ENCODE data around the gene DLGAP4.
A peak's percentile ranks its signal among the peaks of the same experiment; 100 is the strongest.

DNA sequence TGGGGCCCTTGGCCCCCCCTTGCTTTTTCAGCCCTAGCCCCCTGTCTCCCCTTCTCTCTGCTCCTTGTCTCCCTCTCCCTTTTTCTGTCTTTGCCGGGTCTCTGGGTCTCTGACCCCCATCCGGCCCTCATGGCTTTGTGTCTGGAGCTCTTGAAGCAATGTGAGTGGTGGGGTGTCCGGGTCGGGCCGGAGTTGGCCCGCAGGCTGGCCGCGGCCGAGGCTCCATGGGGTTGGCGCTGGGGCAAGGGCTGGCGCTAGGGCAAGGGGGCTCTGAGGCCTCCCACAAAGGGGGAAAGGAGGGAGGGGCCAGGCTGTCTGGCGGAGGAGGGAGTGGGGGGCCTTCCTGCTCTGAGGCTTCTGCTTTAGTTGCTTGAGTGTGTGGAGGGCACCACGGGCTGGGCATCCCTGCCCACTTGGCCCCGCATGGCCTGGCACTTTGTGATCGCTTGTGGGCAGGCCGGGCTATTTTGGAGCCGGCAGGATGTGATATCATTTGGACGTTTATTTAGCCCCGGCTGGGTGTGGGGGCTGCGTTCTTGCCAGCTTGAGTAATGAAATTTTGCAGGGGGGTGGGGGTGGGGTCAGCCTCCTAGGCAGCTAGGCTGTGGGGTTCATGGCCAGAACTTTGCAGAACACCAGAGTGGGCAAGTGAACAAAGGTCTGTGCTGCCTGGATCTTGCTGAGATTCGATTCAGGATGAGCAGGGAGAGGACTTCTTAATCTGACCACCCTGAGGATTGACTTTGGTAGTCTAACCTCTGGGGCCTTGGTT, 156.5 kb downstream of the DLGAP4 start:
- TF ChIP-seq EP300 (IDR thresholded peaks at IDR 0.05; ENCODE audit: borderline replicate concordance in 1 of 2, control insufficient read depth in 1 of 2, low read depth in 2 of 2, low read length in 2 of 2) (no peak), EGR1 (IDR thresholded peaks at IDR 0.05; ENCODE audit: borderline replicate concordance in 1 of 2, low read depth in 2 of 2, low read length in 2 of 2) (peak in 1 of 2 experiments; percentile 34; a peak in 1 of 3 replicates), YY1 (IDR thresholded peaks at IDR 0.05; ENCODE audit: low read depth, low read length) (no peak), NR2C2 (IDR thresholded peaks at IDR 0.05; ENCODE audit: borderline replicate concordance, control insufficient read depth, insufficient read length, low read depth) (no peak), POLR2AphosphoS5 (IDR thresholded peaks at IDR 0.05; ENCODE audit: low read length) (no peak), PAX8 (IDR thresholded peaks at IDR 0.05) (no peak), ZNF274 (IDR thresholded peaks at IDR 0.05; ENCODE audit: insufficient read depth, insufficient read length) (no peak), MYC (IDR thresholded peaks at IDR 0.05; ENCODE audit: insufficient read depth, insufficient read length, insufficient replicate concordance, low read length, severe bottlenecking) (no peak)
- TF ChIP-seq, protein P1, sequence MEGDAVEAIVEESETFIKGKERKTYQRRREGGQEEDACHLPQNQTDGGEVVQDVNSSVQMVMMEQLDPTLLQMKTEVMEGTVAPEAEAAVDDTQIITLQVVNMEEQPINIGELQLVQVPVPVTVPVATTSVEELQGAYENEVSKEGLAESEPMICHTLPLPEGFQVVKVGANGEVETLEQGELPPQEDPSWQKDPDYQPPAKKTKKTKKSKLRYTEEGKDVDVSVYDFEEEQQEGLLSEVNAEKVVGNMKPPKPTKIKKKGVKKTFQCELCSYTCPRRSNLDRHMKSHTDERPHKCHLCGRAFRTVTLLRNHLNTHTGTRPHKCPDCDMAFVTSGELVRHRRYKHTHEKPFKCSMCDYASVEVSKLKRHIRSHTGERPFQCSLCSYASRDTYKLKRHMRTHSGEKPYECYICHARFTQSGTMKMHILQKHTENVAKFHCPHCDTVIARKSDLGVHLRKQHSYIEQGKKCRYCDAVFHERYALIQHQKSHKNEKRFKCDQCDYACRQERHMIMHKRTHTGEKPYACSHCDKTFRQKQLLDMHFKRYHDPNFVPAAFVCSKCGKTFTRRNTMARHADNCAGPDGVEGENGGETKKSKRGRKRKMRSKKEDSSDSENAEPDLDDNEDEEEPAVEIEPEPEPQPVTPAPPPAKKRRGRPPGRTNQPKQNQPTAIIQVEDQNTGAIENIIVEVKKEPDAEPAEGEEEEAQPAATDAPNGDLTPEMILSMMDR (IDR thresholded peaks at IDR 0.05 in 2 of 3, conservative IDR thresholded peaks at IDR 0.05 in 1 of 3; ENCODE audit: control insufficient read depth in 2 of 3, extremely low read depth in 1 of 3, insufficient read depth in 1 of 3, low read depth in 3 of 3, low read length in 3 of 3) = no peak
- TF ChIP-seq, protein P2, sequence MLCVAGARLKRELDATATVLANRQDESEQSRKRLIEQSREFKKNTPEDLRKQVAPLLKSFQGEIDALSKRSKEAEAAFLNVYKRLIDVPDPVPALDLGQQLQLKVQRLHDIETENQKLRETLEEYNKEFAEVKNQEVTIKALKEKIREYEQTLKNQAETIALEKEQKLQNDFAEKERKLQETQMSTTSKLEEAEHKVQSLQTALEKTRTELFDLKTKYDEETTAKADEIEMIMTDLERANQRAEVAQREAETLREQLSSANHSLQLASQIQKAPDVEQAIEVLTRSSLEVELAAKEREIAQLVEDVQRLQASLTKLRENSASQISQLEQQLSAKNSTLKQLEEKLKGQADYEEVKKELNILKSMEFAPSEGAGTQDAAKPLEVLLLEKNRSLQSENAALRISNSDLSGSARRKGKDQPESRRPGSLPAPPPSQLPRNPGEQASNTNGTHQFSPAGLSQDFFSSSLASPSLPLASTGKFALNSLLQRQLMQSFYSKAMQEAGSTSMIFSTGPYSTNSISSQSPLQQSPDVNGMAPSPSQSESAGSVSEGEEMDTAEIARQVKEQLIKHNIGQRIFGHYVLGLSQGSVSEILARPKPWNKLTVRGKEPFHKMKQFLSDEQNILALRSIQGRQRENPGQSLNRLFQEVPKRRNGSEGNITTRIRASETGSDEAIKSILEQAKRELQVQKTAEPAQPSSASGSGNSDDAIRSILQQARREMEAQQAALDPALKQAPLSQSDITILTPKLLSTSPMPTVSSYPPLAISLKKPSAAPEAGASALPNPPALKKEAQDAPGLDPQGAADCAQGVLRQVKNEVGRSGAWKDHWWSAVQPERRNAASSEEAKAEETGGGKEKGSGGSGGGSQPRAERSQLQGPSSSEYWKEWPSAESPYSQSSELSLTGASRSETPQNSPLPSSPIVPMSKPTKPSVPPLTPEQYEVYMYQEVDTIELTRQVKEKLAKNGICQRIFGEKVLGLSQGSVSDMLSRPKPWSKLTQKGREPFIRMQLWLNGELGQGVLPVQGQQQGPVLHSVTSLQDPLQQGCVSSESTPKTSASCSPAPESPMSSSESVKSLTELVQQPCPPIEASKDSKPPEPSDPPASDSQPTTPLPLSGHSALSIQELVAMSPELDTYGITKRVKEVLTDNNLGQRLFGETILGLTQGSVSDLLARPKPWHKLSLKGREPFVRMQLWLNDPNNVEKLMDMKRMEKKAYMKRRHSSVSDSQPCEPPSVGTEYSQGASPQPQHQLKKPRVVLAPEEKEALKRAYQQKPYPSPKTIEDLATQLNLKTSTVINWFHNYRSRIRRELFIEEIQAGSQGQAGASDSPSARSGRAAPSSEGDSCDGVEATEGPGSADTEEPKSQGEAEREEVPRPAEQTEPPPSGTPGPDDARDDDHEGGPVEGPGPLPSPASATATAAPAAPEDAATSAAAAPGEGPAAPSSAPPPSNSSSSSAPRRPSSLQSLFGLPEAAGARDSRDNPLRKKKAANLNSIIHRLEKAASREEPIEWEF (IDR thresholded peaks at IDR 0.05; ENCODE audit: insufficient replicate concordance, low read depth, low read length) = no peak
- TF ChIP-seq, protein P3, sequence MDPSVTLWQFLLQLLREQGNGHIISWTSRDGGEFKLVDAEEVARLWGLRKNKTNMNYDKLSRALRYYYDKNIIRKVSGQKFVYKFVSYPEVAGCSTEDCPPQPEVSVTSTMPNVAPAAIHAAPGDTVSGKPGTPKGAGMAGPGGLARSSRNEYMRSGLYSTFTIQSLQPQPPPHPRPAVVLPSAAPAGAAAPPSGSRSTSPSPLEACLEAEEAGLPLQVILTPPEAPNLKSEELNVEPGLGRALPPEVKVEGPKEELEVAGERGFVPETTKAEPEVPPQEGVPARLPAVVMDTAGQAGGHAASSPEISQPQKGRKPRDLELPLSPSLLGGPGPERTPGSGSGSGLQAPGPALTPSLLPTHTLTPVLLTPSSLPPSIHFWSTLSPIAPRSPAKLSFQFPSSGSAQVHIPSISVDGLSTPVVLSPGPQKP (IDR thresholded peaks at IDR 0.05; ENCODE audit: low read depth, low read length) = no peak
- TF ChIP-seq, protein P4, sequence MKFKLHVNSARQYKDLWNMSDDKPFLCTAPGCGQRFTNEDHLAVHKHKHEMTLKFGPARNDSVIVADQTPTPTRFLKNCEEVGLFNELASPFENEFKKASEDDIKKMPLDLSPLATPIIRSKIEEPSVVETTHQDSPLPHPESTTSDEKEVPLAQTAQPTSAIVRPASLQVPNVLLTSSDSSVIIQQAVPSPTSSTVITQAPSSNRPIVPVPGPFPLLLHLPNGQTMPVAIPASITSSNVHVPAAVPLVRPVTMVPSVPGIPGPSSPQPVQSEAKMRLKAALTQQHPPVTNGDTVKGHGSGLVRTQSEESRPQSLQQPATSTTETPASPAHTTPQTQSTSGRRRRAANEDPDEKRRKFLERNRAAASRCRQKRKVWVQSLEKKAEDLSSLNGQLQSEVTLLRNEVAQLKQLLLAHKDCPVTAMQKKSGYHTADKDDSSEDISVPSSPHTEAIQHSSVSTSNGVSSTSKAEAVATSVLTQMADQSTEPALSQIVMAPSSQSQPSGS (IDR thresholded peaks at IDR 0.05; ENCODE audit: low read length) = no peak
- TF ChIP-seq, protein P5, sequence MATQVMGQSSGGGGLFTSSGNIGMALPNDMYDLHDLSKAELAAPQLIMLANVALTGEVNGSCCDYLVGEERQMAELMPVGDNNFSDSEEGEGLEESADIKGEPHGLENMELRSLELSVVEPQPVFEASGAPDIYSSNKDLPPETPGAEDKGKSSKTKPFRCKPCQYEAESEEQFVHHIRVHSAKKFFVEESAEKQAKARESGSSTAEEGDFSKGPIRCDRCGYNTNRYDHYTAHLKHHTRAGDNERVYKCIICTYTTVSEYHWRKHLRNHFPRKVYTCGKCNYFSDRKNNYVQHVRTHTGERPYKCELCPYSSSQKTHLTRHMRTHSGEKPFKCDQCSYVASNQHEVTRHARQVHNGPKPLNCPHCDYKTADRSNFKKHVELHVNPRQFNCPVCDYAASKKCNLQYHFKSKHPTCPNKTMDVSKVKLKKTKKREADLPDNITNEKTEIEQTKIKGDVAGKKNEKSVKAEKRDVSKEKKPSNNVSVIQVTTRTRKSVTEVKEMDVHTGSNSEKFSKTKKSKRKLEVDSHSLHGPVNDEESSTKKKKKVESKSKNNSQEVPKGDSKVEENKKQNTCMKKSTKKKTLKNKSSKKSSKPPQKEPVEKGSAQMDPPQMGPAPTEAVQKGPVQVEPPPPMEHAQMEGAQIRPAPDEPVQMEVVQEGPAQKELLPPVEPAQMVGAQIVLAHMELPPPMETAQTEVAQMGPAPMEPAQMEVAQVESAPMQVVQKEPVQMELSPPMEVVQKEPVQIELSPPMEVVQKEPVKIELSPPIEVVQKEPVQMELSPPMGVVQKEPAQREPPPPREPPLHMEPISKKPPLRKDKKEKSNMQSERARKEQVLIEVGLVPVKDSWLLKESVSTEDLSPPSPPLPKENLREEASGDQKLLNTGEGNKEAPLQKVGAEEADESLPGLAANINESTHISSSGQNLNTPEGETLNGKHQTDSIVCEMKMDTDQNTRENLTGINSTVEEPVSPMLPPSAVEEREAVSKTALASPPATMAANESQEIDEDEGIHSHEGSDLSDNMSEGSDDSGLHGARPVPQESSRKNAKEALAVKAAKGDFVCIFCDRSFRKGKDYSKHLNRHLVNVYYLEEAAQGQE (IDR thresholded peaks at IDR 0.05; ENCODE audit: low read depth, low read length) = no peak

Measured in GM12878 (cell line).